Stimulated activated CD8-positive, alpha-beta memory T cell treated with anti-CD3 and anti-CD28 coated beads, Interleukin-2, amount 100 ng/mL, for 48 hours (primary cell): ENCODE measurements around the gene PPM1N.

Experiments
- DNase-seq, 2 donors: peaks; one replicate each; pipeline ENCODE4 v3.0.0-alpha.2; 2020; ENCODE audit warnings: low read depth in 2 of 2

PPM1N gene, protein sequence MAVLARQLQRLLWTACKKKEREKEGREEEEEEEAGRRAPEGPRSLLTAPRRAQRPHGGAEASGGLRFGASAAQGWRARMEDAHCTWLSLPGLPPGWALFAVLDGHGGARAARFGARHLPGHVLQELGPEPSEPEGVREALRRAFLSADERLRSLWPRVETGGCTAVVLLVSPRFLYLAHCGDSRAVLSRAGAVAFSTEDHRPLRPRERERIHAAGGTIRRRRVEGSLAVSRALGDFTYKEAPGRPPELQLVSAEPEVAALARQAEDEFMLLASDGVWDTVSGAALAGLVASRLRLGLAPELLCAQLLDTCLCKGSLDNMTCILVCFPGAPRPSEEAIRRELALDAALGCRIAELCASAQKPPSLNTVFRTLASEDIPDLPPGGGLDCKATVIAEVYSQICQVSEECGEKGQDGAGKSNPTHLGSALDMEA

DNA sequence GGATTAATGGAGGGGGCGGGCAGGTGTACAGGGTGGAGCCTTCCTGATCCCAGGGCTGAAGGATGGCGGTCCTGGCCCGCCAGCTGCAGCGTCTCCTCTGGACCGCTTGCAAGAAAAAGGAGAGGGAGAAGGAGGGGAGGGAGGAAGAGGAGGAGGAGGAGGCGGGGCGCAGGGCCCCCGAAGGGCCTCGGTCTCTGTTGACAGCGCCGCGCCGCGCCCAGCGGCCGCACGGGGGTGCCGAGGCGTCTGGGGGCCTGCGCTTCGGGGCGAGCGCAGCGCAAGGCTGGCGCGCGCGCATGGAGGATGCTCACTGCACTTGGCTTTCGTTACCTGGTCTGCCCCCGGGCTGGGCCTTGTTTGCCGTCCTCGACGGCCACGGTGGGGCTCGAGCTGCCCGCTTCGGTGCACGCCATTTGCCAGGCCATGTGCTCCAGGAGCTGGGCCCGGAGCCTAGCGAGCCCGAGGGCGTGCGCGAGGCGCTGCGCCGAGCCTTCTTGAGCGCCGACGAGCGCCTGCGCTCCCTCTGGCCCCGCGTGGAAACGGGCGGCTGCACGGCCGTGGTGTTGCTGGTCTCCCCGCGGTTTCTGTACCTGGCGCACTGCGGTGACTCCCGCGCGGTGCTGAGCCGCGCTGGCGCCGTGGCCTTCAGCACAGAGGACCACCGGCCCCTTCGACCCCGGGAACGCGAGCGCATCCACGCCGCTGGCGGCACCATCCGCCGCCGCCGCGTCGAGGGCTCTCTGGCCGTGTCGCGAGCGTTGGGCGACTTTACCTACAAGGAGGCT is at the start of gene PPM1N:
TSS of gene PPM1N (plus strand) at position 33 of the 785 bp plus-strand sequence. CDS start at position 63, 30 bp downstream.
- DNase-seq: peak in 1 of 2 donors; percentile 62

DNA sequence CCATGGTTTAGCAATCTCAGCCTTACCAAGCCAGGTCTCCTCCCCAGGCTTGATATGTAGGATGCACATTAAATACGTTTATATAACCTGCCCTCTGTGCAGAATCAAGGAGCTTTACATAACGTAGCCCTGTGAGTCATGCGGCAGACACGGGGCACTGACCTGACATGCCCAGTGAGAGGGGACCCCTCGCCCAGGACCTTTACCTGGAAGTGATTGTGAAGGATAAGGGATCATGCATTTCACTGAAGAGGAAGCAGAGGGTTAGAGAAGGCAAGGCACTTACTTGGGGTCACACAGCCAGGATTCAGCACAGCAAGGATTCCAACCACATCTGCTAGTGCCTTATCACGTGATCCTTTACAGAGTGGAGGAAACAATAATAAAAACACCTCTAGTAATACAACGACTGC is 49.4 kb upstream of the PPM1N start:
- DNase-seq: no peak

- no peak for DNase-seq
These were observed 48.3 kb upstream of the PPM1N start for GRCh38 chr19:45450012-45450333.

GRCh38 chr19:45451131-45451849 is 47.0 kb upstream of the PPM1N start:
- DNase-seq: peak in 1 of 2 donors; percentile 20

DNA sequence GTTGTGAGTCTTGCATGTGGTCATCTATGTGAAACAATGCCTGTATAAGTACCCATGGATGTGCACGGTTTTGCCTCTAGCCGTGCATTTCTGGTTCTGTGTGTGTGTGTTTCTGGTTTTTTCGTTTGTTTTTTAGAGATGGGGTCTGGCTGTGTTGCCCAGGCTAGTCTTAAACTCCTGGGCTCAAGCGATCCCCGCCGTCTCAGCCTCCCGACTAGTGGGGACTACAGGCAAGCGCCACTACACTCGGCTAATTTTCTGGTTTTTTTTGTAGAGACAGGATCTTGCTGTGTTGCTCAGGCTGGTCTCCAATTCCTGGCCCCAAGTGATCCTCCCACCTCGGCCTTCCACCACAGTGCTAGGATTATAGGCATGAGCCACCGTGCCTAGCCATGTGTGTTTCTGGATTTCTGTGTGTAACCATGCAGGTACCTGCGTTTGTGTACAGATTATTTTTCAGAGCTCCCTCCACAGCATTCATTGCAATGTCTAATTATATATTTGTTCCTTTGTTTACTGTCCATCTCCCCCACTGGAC is 46.3 kb upstream of the PPM1N start:
- DNase-seq: no peak

DNA sequence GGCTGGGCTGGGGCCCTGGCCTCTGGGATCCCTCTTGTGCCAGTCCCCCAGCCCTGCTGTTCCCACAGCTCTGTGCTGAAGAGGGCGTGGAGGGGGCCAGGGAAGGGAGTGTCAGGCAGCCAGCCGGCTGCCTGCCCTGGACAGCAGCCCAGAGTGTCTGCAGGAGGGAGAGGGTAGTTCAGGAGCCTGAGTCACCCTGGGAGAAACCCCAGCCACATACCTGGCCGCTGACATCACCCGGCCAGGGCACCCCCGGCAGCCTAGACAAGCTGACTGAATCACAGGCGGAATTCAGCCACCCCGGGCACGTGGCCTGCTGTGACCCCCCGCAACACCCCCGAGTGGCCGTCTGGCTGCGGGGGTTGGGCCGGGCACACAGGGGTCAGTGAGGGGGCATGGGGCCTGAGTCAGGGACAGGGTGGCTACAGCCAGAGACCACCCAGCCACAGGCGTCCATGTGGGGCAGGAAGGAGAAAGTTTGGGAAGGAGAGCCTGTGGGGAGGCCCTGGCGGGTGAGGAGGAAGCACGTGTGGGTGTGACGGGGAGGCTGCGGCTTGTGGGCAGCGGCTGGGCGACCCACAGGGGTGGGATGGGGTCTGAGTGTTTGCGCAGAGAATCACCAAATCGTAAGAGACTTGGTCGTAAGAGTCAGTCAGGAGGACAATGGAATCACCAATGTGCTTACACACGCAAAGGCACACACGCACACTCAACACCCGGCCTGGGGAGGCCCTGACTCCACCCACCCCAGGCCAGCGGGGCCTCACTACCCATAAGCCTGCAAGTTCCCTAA is 42.3 kb upstream of the PPM1N start:
- peak; percentile 66 to 67 for DNase-seq

- DNase-seq: no peak
These were observed 41.8 kb upstream of the PPM1N start for GRCh38 chr19:45456500-45456815.

DNA sequence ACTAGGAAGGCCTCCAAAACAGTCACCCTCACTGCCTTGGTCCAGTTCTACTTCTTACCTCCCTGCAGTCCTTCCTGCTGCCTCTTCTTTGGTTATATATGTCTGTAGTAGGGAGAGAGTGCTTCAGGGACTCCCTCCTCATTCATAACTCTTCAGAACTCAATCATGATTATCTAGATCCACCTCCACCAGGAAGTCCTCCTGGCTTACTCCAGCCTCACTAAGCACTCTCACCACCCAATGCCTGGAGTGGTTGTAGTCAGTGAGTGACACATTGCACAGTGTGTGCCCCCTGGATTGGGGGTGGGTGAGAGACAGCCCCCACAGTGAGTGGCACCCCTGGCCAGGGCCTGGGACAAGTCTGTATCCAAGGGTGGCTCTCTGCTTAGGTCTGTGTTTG is 40.5 kb upstream of the PPM1N start:
- no peak for DNase-seq

DNA sequence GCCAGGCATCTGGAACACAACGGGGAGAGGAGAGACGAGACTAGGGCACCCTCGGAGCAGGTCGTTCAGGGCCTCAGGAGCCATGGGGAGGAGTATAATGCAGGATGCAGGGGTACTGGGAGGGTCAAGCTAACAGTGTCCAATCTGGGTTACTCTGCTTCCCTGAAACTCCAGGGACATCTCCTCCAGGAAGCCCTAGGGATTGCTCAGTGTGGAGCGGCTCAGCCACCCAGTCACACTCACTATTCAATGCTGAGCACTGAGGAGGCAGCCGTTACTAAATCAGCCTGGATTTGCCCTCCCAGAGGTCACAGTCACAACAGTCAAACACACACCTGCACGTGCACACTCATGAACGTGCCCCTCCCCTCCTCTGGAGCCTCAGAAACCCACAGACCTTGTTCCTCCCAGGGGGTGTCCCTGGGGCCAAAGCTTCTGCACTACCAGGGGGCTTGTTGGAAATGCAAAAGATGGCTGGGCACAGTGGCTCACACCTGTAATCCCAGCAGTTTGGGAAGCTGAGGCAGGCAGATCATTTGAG is 37.4 kb upstream of the PPM1N start:
- DNase-seq: no peak

GRCh38 chr19:45462174-45462573 is 36.1 kb upstream of the PPM1N start:
- DNase-seq: no peak

DNA sequence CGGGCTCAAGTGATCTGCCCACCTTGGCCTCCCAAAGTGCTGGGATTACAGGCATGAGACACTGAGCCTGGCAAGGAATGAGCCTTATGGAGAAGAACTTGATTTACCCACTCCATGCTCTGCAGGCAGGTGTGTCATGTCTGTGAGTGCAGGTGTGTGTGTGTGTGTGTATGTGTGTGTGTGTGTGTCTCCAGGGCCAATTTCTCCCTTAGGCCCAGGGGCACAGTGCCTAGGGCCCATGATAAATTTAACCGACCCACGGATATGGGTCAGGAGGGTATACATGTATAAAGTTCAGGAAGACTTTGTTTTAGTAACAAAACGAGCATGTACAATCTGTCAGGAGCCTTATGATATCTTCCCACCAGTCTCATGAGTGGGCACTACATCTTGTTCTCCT is 35.0 kb upstream of the PPM1N start:
- DNase-seq: no peak

- no peak for DNase-seq
These were observed 34.0 kb upstream of the PPM1N start for GRCh38 chr19:45464274-45464673.

DNA sequence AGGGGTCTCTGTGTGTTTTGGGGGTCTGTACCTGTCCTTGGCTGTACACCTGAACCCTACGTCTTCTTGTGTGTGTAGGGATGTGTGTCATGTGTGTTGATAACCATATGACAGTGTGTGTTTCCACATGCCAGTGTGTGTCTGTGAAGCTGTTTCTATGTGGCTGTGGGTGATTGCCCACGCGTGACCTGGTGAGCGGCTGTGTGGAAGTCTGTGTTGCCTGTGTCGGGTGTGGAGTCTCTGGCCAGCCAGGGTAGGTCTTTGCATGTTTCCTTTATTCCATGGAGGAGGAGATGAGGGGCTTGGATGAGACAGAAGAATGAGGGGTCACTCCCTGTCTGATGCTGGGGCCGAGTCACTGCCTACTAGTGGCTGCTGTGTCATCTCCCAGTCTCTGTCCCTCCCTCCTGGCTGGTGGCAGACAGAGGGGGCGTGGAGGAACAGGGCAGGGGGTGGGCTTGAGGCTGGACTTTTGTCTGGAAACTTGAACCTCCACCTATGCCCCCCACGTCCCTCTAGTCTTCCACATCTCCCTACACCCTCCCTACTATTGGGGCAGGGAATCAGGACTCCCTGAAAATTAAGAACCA is 33.3 kb upstream of the PPM1N start:
- DNase-seq: no peak

DNA sequence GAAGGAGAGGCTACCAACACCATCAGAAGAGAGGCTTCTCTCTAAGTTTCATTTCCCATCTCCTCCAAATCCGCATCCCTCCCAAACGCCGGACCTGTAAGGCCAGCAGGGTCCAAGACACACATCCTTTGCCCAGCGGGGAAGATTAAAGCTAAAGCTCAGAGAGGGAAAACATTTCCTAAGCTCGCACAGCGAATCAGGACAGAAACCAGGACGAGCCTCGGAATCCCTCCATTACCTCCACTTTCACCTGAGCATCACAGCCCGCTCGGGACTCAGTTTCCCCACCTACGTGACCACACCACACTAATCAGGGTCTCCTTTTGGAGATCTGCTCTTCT is 31.2 kb upstream of the PPM1N start:
- DNase-seq: no peak

DNA sequence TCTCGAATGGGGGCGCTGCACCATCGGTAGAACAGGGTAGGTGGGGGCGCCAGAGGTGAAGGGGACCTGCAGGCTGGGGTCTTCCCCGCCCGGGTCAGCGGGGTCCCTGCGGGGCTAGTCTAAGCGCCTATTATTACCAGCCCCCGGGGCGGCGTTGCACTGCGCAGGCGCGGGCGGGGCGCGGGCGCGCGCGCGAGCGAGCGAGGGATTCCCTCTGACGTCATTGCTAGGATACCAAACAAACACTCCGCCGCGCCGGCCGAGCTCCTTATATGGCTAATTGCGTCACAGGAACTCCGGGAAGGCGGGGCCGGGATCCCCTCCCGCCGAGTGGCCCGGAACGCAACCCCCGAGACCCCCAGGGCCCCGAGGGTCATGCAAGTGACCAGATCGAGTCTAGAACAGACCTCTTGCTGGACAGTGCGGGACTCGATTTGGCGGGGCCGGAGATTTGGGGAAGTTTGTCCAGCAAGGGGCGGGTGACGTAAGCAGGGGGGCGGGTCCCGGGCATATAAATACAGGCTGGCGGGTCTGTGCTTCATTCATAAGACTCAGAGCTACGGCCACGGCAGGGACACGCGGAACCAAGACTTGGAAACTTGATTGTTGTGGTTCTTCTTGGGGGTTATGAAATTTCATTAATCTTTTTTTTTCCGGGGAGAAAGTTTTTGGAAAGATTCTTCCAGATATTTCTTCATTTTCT is 30.6 kb upstream of the PPM1N start, which contains the start of gene FOSB:
TSS of gene FOSB (plus strand) at position 541 of the 703 bp plus-strand sequence. CDS start 591 bp downstream, outside the sequence.
- DNase-seq: peak; percentile 88

GRCh38 chr19:45468159-45468651 is 30.0 kb upstream of the PPM1N start:
- no peak for DNase-seq

DNA sequence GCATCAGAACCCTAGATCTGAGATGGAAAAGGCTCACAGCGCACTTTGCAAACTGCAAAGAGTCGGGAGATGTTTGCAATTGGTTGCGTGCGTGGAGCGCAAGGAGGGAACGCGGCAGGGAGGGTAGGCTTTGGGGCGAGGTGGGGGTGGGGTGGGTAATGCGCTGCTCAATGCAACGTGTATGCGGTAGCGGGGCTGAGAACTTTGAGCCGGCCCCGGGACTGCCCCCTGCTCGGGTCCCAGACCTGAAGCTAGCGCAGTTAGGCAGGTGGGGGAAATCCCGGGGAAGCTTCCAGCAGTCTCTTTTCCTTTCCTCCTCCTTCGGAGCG is 29.5 kb upstream of the PPM1N start:
- no peak for DNase-seq

DNA sequence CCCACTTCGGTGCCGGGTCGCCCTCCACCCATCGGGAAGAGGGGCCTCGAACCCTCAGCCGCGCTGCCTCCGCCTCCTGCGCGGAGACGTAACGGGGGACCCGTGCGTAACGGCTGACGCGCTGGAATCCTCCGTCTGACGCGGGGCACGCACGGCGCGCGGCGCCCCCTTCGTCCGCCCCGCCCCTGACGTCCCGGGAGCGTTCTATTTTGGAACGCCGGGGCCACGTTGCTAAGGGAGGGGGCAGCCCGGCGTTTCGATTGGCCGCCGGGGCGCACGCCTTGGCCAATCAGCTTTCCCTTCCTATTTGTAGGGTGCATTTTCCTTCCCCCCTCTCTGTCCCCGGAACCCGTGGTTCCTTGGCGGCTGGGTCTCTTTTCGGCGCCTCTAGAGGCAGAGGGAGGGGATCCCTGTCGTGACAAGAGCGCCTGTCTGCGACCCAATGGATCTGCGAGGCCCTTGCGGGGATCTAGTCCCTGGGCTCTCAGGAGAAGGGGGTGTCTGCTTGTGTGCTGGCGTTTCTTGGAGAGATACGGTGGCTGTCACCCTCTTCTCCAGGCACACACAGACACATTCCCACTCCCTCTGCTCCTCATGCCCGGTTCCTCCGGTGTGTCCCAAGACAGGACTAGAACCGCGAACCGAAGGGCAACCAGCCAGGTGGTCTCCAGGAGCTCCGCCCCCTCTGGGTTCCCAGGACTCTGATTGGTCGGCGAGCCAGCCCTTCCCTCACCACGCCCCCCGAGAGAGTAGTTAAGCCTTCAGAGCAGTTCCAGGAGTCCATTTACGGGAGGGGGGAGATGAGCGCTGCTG is 28.9 kb upstream of the PPM1N start:
- DNase-seq: peak; percentile 92
